Thyroid gland (tissue), 4 donors: ENCODE measurements around the gene SLC22A15. TPM values are rescaled to one million over a fixed set of nuclear protein-coding genes. Genes with fewer than 3 reads are reported as not detected.

Experiments used
- DNase-seq, 2 donors: peaks; one replicate each; pipeline ENCODE4 v3.0.0-alpha.2; 2019
- H3K27ac ChIP-seq, 3 donors: fragments of 200-600 bp; sonication (generic); 1 replicate in 2 of 3; 2 replicates in 1 of 3; pipeline ENCODE4 v1.5.1; 2016 to 2019; ENCODE audit warnings: mild to moderate bottlenecking in 1 of 3, moderate library complexity in 1 of 3
- H3K27me3 ChIP-seq: fragments of 200-600 bp; sonication (generic); one replicate; pipeline ENCODE4 v1.5.1; 2019
- H3K36me3 ChIP-seq, 2 donors: fragments of 200-600 bp; sonication (generic); one replicate each; pipeline ENCODE4 v1.5.1; 2016 to 2019
- H3K4me1 ChIP-seq, 2 donors: fragments of 200-600 bp; sonication (generic); one replicate each; pipeline ENCODE4 v1.5.1; 2017 to 2019
- H3K4me3 ChIP-seq, 3 donors: fragments of 200-600 bp; sonication (generic); replicated peaks in 1 of 3; 1 replicate in 2 of 3; 2 replicates in 1 of 3; pipeline ENCODE4 v1.5.1; 2016; ENCODE audit warnings: mild to moderate bottlenecking in 1 of 3
- H3K9me3 ChIP-seq: fragments of 200-600 bp; sonication (generic); one replicate; pipeline ENCODE4 v1.5.1; 2017
- POLR2A ChIP-seq, 2 donors: fragments of 450-650 bp; IDR thresholded peaks; one replicate each; pipeline ENCODE4 v1.6.1; 2017; ENCODE audit warnings: antibody characterized with exemption in 2 of 2, mild to moderate bottlenecking in 2 of 2, moderate library complexity in 1 of 2
- WGBS, 2 donors: methylation state at CpG; one replicate each; pipeline ENCODE4 v1.1.5; 2017; 5-methylcytosine and 5-hydroxymethylcytosine counted together
- intact Hi-C: fragments of 100-400 bp; cut with DNase I; formaldehyde crosslinking; loops from one replicate; pipeline ENCODE4 v1.15.1; 2023
- total RNA-seq, 4 donors: library from RNA; depleted of rRNA; stranded (reverse); fragments of >200 nt; gene quantifications; one replicate each; pipeline ENCODE4 v1.2.3, GENCODE V29; 2016
- TF ChIP-seq, protein P1 (sequence below), 6 experiments: fragments of 200-600 bp in 3 of 6; fragments of 450-650 bp in 3 of 6; sonication (generic) in 3 of 6; IDR thresholded peaks; one replicate each; pipeline ENCODE4 v1.5.1; 2016 to 2019; ENCODE audit warnings: antibody characterized with exemption in 6 of 6, mild to moderate bottlenecking in 2 of 6, inconsistent platforms in 1 of 6, moderate library complexity in 1 of 6

SLC22A15 gene
- total RNA-seq, 4 donors from 2014 or later, result 5.0 to 7.7 (median 5.4) TPM

GRCh38 chr1:116089870-116090269, 113.6 kb downstream of the SLC22A15 start:
- DNase-seq, result no peak
- Histone ChIP-seq H3K27me3 (no peaks in the 10 kb centered on the region), H3K9me3 (no peaks in the 10 kb centered on the region), H3K4me1 (no peaks in the 10 kb centered on the region), H3K4me3 (no peak overlapping the region), H3K27ac (no peak overlapping the region), H3K36me3 (no peaks in the 10 kb centered on the region)
- 93 to 95% methylated on average over 1 of the region's 1 CpG for WGBS, 2 donors
- intact Hi-C loops, result no loop called here
- no peak for TF ChIP-seq POLR2A (IDR thresholded peaks at IDR 0.05)
- TF ChIP-seq, protein P1, sequence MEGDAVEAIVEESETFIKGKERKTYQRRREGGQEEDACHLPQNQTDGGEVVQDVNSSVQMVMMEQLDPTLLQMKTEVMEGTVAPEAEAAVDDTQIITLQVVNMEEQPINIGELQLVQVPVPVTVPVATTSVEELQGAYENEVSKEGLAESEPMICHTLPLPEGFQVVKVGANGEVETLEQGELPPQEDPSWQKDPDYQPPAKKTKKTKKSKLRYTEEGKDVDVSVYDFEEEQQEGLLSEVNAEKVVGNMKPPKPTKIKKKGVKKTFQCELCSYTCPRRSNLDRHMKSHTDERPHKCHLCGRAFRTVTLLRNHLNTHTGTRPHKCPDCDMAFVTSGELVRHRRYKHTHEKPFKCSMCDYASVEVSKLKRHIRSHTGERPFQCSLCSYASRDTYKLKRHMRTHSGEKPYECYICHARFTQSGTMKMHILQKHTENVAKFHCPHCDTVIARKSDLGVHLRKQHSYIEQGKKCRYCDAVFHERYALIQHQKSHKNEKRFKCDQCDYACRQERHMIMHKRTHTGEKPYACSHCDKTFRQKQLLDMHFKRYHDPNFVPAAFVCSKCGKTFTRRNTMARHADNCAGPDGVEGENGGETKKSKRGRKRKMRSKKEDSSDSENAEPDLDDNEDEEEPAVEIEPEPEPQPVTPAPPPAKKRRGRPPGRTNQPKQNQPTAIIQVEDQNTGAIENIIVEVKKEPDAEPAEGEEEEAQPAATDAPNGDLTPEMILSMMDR (IDR thresholded peaks at IDR 0.05), result no peak

DNA sequence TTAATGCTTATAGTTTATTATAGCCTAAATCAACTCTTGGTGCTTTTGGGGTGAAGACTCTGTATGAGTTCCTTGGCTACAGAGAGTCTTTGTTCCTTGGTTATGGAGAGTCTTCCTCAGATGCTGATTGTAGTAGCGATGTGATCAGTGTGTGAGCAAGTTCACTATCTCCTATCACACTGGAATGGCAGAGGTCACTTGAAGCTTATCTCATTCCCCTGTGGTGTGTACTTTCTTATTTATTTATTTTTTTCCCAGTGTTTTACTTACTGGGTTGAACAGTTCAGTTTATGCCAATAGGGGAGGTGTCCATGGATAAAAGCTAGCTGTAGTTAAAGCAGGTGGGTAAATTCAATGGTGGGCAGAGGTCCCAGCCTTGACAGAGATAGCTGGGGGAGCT, 114.8 kb downstream of the SLC22A15 start:
- Histone ChIP-seq H3K27me3 (no peaks in the 10 kb centered on the region), H3K36me3 (no peaks in the 10 kb centered on the region), H3K27ac (no peak overlapping the region), H3K4me1 (no peaks in the 10 kb centered on the region), H3K4me3 (no peak overlapping the region), H3K9me3 (no peaks in the 10 kb centered on the region)
- no peak for DNase-seq
- 89 to 94% methylated on average over 1 of the region's 1 CpG for WGBS, 2 donors
- TF ChIP-seq, protein P1 (IDR thresholded peaks at IDR 0.05), result no peak
- TF ChIP-seq POLR2A (IDR thresholded peaks at IDR 0.05), result no peak
- intact Hi-C loops, result no loop called here

GRCh38 chr1:116092752-116093489, 116.6 kb downstream of the SLC22A15 start:
- no peaks in the 10 kb centered on the region for H3K4me1 ChIP-seq
- H3K27ac ChIP-seq, result no peak overlapping the region
- no peaks in the 10 kb centered on the region for H3K9me3 ChIP-seq
- H3K27me3 ChIP-seq, result no peaks in the 10 kb centered on the region
- H3K36me3 ChIP-seq, result no peaks in the 10 kb centered on the region
- H3K4me3 ChIP-seq, result no peak overlapping the region
- intact Hi-C loops, result no loop called here
- DNase-seq, result no peak
- 57 to 60% methylated on average over 3 of the region's 3 CpGs for WGBS, 2 donors
- TF ChIP-seq, protein P1 (IDR thresholded peaks at IDR 0.05), result no peak
- TF ChIP-seq POLR2A (IDR thresholded peaks at IDR 0.05), result no peak

DNA sequence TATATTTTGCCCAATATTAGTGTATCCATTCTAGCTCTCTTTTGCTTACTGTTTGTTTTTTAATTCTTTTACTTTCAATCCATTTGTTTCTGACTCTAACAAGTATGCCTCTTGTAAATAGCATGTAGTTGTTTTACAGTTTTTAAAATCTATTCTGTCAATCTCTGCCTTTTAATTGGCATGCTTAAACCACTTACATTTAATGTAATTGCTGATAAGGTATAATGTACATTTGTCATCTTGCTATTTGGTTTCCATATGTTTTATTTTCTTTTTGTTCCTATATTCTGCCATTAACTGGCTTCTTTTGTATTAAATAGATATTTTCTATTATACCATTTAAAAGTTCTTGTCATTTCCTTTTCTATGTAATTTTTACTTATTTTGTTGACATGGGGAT, 118.7 kb downstream of the SLC22A15 start:
- intact Hi-C loops, result no loop called here
- Histone ChIP-seq H3K36me3 (no peaks in the 10 kb centered on the region), H3K9me3 (no peaks in the 10 kb centered on the region), H3K4me3 (no peak overlapping the region), H3K27me3 (no peaks in the 10 kb centered on the region), H3K27ac (no peak overlapping the region), H3K4me1 (peaks cover 0 to 5% of the 10 kb centered on the region in 2 donors)
- TF ChIP-seq, protein P1 (IDR thresholded peaks at IDR 0.05), result no peak
- TF ChIP-seq POLR2A (IDR thresholded peaks at IDR 0.05), result no peak
- no peak for DNase-seq

GRCh38 chr1:116096013-116096618, 119.8 kb downstream of the SLC22A15 start:
- no peak for DNase-seq
- WGBS, 2 donors, result 77 to 89% methylated on average over 1 of the region's 1 CpG
- Histone ChIP-seq H3K27me3 (no peaks in the 10 kb centered on the region), H3K4me1 (peaks cover 0 to 5% of the 10 kb centered on the region in 2 donors), H3K36me3 (no peaks in the 10 kb centered on the region), H3K4me3 (no peak overlapping the region), H3K27ac (no peak overlapping the region), H3K9me3 (no peaks in the 10 kb centered on the region)
- no peak for TF ChIP-seq POLR2A (IDR thresholded peaks at IDR 0.05)
- intact Hi-C loops, result no loop called here
